ENCODE results near the gene UBE2F.

The UBE2F gene

DNA sequence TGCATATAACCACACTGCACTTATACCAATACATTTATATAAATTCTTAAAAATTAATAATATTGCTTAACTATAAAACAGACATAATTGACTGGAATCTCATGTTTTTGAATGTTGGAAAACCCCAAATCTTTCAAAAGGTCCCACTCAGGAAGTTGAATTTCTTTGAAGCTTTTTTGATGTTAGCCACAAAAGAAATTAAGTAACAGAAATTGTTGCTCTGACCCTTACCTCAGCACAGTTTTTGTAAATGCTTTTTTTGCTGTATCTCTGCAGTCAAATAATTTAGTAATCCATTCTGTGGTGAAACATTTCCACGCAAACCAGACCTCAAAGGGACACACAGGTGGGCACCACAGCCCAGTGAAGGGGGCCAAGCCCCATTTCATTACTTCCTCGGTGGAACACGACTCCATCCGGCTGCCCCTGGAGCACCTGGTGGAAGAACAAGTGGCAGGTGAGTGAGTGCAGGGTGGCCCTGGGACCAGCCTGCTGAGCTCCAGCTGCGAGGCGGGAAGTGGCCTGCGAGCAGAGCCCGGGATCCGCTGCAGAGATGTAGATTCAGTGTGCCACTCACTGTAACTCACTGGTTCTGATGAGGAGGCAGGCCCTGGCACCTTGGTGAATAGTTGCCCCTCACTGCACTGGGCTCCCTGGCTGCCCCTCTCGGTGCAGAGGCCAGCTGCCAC, 102.4 kb downstream of the UBE2F start:
- Histone ChIP-seq H3K36me3 (ENCODE audit: control insufficient read depth, insufficient read depth, low read length) (peaks cover 45% of the 10 kb centered on the region), H3K9me3 (ENCODE audit: control insufficient read depth, low read length) (no peaks in the 10 kb centered on the region), H3K4me3 (ENCODE audit: insufficient read depth, low read depth, low read length) (no peak overlapping the region), H3K27ac (ENCODE audit: insufficient read depth, low read depth, low read length, poor library complexity, severe bottlenecking) (no peak overlapping the region), H3K27me3 (ENCODE audit: control insufficient read depth, insufficient read depth, low read length, poor library complexity, severe bottlenecking) (no peaks in the 10 kb centered on the region), H3K4me1 (ENCODE audit: control insufficient read depth, insufficient read depth, low read length) (no peaks in the 10 kb centered on the region)
- WGBS, 2 experiments: 95 to 98% methylated on average over 10 of the region's 10 CpGs

- 96% methylated on average over 9 of the region's 9 CpGs for WGBS, 2 experiments
- Histone ChIP-seq H3K9me3 (ENCODE audit: control insufficient read depth, low read length) (no peaks in the 10 kb centered on the region), H3K4me3 (ENCODE audit: insufficient read depth, low read depth, low read length) (no peak overlapping the region), H3K27me3 (ENCODE audit: control insufficient read depth, insufficient read depth, low read length, poor library complexity, severe bottlenecking) (no peaks in the 10 kb centered on the region), H3K4me1 (ENCODE audit: control insufficient read depth, insufficient read depth, low read length) (no peaks in the 10 kb centered on the region), H3K27ac (ENCODE audit: insufficient read depth, low read depth, low read length, poor library complexity, severe bottlenecking) (no peak overlapping the region), H3K36me3 (ENCODE audit: control insufficient read depth, insufficient read depth, low read length) (peaks cover 45% of the 10 kb centered on the region)
Measured at GRCh38 chr2:238069877-238070276, 103.1 kb downstream of the UBE2F start.

DNA sequence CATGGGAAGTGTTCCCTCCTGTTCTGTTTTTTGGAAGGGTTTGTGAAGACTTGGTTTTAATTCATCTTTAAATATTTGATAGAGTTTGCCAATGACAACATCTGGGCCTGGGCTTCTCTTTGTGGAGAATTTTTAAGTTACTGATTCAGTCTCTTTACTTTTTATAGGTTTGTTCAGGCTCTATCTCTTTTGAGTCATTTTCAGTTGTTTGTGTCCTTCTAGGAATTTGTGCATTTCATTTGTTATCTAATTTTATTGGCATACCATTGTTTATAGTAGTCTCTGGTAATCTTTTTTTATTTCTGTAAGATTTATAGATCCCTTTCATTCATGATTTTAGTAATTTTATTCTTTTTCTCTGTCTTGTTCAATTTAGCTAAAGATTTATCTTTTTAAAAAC, 108.6 kb downstream of the UBE2F start:
- Histone ChIP-seq H3K27ac (ENCODE audit: insufficient read depth, low read depth, low read length, poor library complexity, severe bottlenecking) (no peak overlapping the region), H3K36me3 (ENCODE audit: control insufficient read depth, insufficient read depth, low read length) (peaks cover 23% of the 10 kb centered on the region), H3K4me1 (ENCODE audit: control insufficient read depth, insufficient read depth, low read length) (no peaks in the 10 kb centered on the region), H3K27me3 (ENCODE audit: control insufficient read depth, insufficient read depth, low read length, poor library complexity, severe bottlenecking) (no peaks in the 10 kb centered on the region), H3K9me3 (ENCODE audit: control insufficient read depth, low read length) (no peaks in the 10 kb centered on the region), H3K4me3 (ENCODE audit: insufficient read depth, low read depth, low read length) (no peak overlapping the region)

DNA sequence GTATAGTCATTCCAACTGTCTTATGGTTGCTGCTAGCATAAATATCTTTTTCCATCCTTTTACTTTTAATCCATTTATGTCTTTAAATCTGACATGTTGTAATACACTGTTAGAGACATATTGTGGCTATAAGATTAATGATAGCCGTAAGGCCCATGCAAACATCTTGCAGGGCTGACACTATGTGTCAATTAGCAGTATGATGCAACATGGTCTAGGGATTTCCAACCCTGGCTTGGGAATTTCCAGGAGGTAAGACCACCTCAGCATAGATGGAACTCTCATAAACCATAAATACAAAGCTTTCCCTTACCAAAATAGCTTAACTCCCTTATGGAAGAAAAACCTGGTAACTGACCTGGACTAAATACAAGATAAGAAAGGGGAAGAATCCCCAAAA, 110.5 kb downstream of the UBE2F start:
- H3K27me3 ChIP-seq (ENCODE audit: control insufficient read depth, insufficient read depth, low read length, poor library complexity, severe bottlenecking): no peaks in the 10 kb centered on the region
- no peak overlapping the region for H3K27ac ChIP-seq (ENCODE audit: insufficient read depth, low read depth, low read length, poor library complexity, severe bottlenecking)
- peaks cover 11% of the 10 kb centered on the region for H3K36me3 ChIP-seq (ENCODE audit: control insufficient read depth, insufficient read depth, low read length)
- no peak overlapping the region for H3K4me3 ChIP-seq (ENCODE audit: insufficient read depth, low read depth, low read length)
- WGBS, 2 experiments: 95% methylated on average over 1 of the region's 1 CpG
- H3K4me1 ChIP-seq (ENCODE audit: control insufficient read depth, insufficient read depth, low read length): no peaks in the 10 kb centered on the region
- H3K9me3 ChIP-seq (ENCODE audit: control insufficient read depth, low read length): no peaks in the 10 kb centered on the region

- no peaks in the 10 kb centered on the region for H3K4me1 ChIP-seq (ENCODE audit: control insufficient read depth, insufficient read depth, low read length)
- no peak overlapping the region for H3K27ac ChIP-seq (ENCODE audit: insufficient read depth, low read depth, low read length, poor library complexity, severe bottlenecking)
- no peaks in the 10 kb centered on the region for H3K9me3 ChIP-seq (ENCODE audit: control insufficient read depth, low read length)
- no peaks in the 10 kb centered on the region for H3K27me3 ChIP-seq (ENCODE audit: control insufficient read depth, insufficient read depth, low read length, poor library complexity, severe bottlenecking)
- H3K36me3 ChIP-seq (ENCODE audit: control insufficient read depth, insufficient read depth, low read length): peaks cover 29% of the 10 kb centered on the region
- WGBS, 2 experiments: 95 to 97% methylated on average over 2 of the region's 2 CpGs
- H3K4me3 ChIP-seq (ENCODE audit: insufficient read depth, low read depth, low read length): no peak overlapping the region
Measured at GRCh38 chr2:238079874-238080327, 113.1 kb downstream of the UBE2F start.

GRCh38 chr2:238080518-238080917, 113.7 kb downstream of the UBE2F start:
- H3K27ac ChIP-seq (ENCODE audit: insufficient read depth, low read depth, low read length, poor library complexity, severe bottlenecking): no peak overlapping the region
- no peaks in the 10 kb centered on the region for H3K4me1 ChIP-seq (ENCODE audit: control insufficient read depth, insufficient read depth, low read length)
- H3K9me3 ChIP-seq (ENCODE audit: control insufficient read depth, low read length): no peaks in the 10 kb centered on the region
- WGBS, 2 experiments: 94 to 95% methylated on average over 15 of the region's 15 CpGs
- no peak overlapping the region for H3K4me3 ChIP-seq (ENCODE audit: insufficient read depth, low read depth, low read length)
- H3K36me3 ChIP-seq (ENCODE audit: control insufficient read depth, insufficient read depth, low read length): peaks cover 34% of the 10 kb centered on the region
- no peaks in the 10 kb centered on the region for H3K27me3 ChIP-seq (ENCODE audit: control insufficient read depth, insufficient read depth, low read length, poor library complexity, severe bottlenecking)

DNA sequence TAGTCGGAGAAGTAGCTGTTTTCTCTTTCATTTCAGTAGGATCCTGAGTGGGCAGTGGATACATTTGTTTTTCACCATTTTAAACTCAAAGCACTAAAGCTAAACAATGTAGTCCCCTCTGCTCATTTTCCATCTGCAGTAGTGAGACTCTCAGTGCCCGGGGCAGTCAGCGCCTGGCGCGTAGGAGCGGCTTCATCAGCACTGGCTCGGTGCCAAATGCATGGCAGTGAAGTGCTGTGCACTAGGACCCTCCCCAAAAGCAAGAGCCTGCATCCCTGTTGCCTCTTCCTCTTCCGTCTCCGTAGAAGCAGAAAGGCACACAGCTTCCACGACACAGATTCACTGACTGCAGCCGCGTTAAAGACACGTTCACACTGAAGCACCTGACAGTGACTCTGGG, 114.3 kb downstream of the UBE2F start:
- Histone ChIP-seq H3K9me3 (ENCODE audit: control insufficient read depth, low read length) (no peaks in the 10 kb centered on the region), H3K36me3 (ENCODE audit: control insufficient read depth, insufficient read depth, low read length) (peaks cover 40% of the 10 kb centered on the region), H3K27ac (ENCODE audit: insufficient read depth, low read depth, low read length, poor library complexity, severe bottlenecking) (no peak overlapping the region), H3K4me1 (ENCODE audit: control insufficient read depth, insufficient read depth, low read length) (no peaks in the 10 kb centered on the region), H3K27me3 (ENCODE audit: control insufficient read depth, insufficient read depth, low read length, poor library complexity, severe bottlenecking) (no peaks in the 10 kb centered on the region), H3K4me3 (ENCODE audit: insufficient read depth, low read depth, low read length) (no peak overlapping the region)
- WGBS, 2 experiments: 93 to 97% methylated on average over 13 of the region's 13 CpGs

- Histone ChIP-seq H3K27me3 (ENCODE audit: control insufficient read depth, insufficient read depth, low read length, poor library complexity, severe bottlenecking) (no peaks in the 10 kb centered on the region), H3K27ac (ENCODE audit: insufficient read depth, low read depth, low read length, poor library complexity, severe bottlenecking) (no peak overlapping the region), H3K9me3 (ENCODE audit: control insufficient read depth, low read length) (no peaks in the 10 kb centered on the region), H3K36me3 (ENCODE audit: control insufficient read depth, insufficient read depth, low read length) (peaks cover 40% of the 10 kb centered on the region), H3K4me1 (ENCODE audit: control insufficient read depth, insufficient read depth, low read length) (no peaks in the 10 kb centered on the region), H3K4me3 (ENCODE audit: insufficient read depth, low read depth, low read length) (no peak overlapping the region)
- 94 to 95% methylated on average over 16 of the region's 16 CpGs for WGBS, 2 experiments
Measured at GRCh38 chr2:238081561-238081960, 114.7 kb downstream of the UBE2F start.

GRCh38 chr2:238082151-238082550, 115.3 kb downstream of the UBE2F start:
- WGBS, 2 experiments: 95% methylated on average over 17 of the region's 17 CpGs
- H3K27me3 ChIP-seq (ENCODE audit: control insufficient read depth, insufficient read depth, low read length, poor library complexity, severe bottlenecking): no peaks in the 10 kb centered on the region
- peaks cover 40% of the 10 kb centered on the region for H3K36me3 ChIP-seq (ENCODE audit: control insufficient read depth, insufficient read depth, low read length)

GRCh38 chr2:238082827-238083226, 116.0 kb downstream of the UBE2F start:
- H3K9me3 ChIP-seq (ENCODE audit: control insufficient read depth, low read length): no peaks in the 10 kb centered on the region
- H3K4me3 ChIP-seq (ENCODE audit: insufficient read depth, low read depth, low read length): no peak overlapping the region
- H3K4me1 ChIP-seq (ENCODE audit: control insufficient read depth, insufficient read depth, low read length): no peaks in the 10 kb centered on the region
- WGBS, 2 experiments: 80 to 85% methylated on average over 7 of the region's 7 CpGs
- peaks cover 40% of the 10 kb centered on the region for H3K36me3 ChIP-seq (ENCODE audit: control insufficient read depth, insufficient read depth, low read length)
- H3K27me3 ChIP-seq (ENCODE audit: control insufficient read depth, insufficient read depth, low read length, poor library complexity, severe bottlenecking): no peaks in the 10 kb centered on the region
- H3K27ac ChIP-seq (ENCODE audit: insufficient read depth, low read depth, low read length, poor library complexity, severe bottlenecking): no peak overlapping the region

More at GRCh38 chr2:238082151-238082550, 115.3 kb downstream of the UBE2F start:
- H3K4me3 ChIP-seq (ENCODE audit: insufficient read depth, low read depth, low read length): no peak overlapping the region
- H3K4me1 ChIP-seq (ENCODE audit: control insufficient read depth, insufficient read depth, low read length): no peaks in the 10 kb centered on the region
- no peaks in the 10 kb centered on the region for H3K9me3 ChIP-seq (ENCODE audit: control insufficient read depth, low read length)
- H3K27ac ChIP-seq (ENCODE audit: insufficient read depth, low read depth, low read length, poor library complexity, severe bottlenecking): no peak overlapping the region

Data from ectodermal cell (in vitro differentiated cells).